HL-60 (cell line): Measurements from ENCODE around the gene MYLK2.

ENCODE experiments used
- DNase-seq, 2 experiments: peaks; one replicate each; pipeline ENCODE4 v3.0.0-alpha.2; 2010 to 2020; ENCODE audit warnings: low read depth in 1 of 2, low spot score in 1 of 2
- H3K27ac ChIP-seq: fragments of 250-450 bp; sonication (Bioruptor Pico); replicated peaks from 2 replicates; pipeline ENCODE4 v1.5.1; 2020; ENCODE audit warnings: mild to moderate bottlenecking, moderate library complexity
- H3K27me3 ChIP-seq: fragments of 250-450 bp; sonication (Bioruptor Pico); 2 replicates; pipeline ENCODE4 v1.5.1; 2021; ENCODE audit warnings: mild to moderate bottlenecking, moderate library complexity; ENCODE audit not compliant: insufficient read depth, poor library complexity, severe bottlenecking
- H3K4me3 ChIP-seq: replicated peaks from 2 replicates; pipeline ENCODE4 v1.5.1; 2011; ENCODE audit warnings: mild to moderate bottlenecking, control low read depth, low read length; ENCODE audit not compliant: insufficient read depth
- GABPA ChIP-seq: IDR thresholded peaks from 2 replicates; pipeline ENCODE4 v1.6.1; 2012; ENCODE audit warnings: low read depth
- POLR2AphosphoS5 ChIP-seq: IDR thresholded peaks from 2 replicates; pipeline ENCODE4 v1.6.1; 2012; ENCODE audit warnings: low read depth
- SPI1 ChIP-seq: IDR thresholded peaks from 2 replicates; pipeline ENCODE4 v1.6.1; 2012; ENCODE audit warnings: low read depth, mild to moderate bottlenecking, borderline replicate concordance
- TF ChIP-seq, protein P1 (sequence below): IDR thresholded peaks from 2 replicates; pipeline ENCODE4 v1.6.1; 2012; ENCODE audit warnings: low read depth; ENCODE audit not compliant: insufficient replicate concordance
- TF ChIP-seq, protein P2 (sequence below): IDR thresholded peaks from one replicate; pipeline ENCODE4 v1.5.1; 2011; ENCODE audit warnings: low read length, control low read depth, inconsistent platforms; ENCODE audit not compliant: insufficient read depth

Gene MYLK2

DNA sequence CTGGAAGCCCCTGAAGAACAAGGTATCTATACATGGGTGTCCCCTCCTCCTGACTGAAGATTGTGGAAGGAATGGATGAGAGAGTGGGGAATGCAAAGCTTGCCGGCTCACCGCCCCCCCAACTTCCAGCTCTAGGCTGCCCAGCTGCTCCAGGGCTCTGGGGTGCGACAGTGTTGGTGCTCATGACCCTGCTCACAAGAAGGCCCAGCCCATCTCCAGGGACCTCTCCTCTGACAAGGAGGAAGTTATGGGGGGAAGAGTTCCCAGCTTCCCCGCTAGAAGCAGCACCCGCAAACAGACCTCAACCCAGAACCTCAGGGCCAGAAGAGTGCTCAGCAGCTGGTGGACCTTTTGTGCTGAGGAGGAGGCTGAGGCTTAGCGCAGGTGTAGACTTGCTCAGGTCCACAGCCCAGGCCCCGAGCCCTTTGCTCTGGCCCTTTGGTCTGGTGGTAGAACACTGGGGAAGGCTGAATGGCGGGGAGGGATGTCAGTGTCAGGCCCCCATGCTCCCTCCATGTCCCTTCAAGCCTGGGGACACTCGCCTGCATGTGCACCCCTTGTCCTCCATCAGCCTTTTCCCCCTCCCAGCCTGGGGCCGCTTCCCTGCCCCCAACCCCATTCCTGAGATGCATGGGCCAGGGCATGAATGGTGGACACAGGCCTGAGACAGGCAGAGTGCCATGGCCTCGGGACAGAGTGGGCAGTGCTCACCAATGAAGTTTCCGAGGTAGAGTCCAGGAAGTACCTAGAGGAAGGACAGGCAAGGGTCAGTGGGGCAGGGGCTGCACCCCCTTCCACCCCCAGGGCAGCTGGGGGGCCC lies 49.9 kb downstream of the MYLK2 start:
- no peak for TF ChIP-seq SPI1
- TF ChIP-seq GABPA = no peak
- TF ChIP-seq, protein P1, sequence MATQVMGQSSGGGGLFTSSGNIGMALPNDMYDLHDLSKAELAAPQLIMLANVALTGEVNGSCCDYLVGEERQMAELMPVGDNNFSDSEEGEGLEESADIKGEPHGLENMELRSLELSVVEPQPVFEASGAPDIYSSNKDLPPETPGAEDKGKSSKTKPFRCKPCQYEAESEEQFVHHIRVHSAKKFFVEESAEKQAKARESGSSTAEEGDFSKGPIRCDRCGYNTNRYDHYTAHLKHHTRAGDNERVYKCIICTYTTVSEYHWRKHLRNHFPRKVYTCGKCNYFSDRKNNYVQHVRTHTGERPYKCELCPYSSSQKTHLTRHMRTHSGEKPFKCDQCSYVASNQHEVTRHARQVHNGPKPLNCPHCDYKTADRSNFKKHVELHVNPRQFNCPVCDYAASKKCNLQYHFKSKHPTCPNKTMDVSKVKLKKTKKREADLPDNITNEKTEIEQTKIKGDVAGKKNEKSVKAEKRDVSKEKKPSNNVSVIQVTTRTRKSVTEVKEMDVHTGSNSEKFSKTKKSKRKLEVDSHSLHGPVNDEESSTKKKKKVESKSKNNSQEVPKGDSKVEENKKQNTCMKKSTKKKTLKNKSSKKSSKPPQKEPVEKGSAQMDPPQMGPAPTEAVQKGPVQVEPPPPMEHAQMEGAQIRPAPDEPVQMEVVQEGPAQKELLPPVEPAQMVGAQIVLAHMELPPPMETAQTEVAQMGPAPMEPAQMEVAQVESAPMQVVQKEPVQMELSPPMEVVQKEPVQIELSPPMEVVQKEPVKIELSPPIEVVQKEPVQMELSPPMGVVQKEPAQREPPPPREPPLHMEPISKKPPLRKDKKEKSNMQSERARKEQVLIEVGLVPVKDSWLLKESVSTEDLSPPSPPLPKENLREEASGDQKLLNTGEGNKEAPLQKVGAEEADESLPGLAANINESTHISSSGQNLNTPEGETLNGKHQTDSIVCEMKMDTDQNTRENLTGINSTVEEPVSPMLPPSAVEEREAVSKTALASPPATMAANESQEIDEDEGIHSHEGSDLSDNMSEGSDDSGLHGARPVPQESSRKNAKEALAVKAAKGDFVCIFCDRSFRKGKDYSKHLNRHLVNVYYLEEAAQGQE = no peak
- TF ChIP-seq POLR2AphosphoS5 = no peak
- TF ChIP-seq, protein P2, sequence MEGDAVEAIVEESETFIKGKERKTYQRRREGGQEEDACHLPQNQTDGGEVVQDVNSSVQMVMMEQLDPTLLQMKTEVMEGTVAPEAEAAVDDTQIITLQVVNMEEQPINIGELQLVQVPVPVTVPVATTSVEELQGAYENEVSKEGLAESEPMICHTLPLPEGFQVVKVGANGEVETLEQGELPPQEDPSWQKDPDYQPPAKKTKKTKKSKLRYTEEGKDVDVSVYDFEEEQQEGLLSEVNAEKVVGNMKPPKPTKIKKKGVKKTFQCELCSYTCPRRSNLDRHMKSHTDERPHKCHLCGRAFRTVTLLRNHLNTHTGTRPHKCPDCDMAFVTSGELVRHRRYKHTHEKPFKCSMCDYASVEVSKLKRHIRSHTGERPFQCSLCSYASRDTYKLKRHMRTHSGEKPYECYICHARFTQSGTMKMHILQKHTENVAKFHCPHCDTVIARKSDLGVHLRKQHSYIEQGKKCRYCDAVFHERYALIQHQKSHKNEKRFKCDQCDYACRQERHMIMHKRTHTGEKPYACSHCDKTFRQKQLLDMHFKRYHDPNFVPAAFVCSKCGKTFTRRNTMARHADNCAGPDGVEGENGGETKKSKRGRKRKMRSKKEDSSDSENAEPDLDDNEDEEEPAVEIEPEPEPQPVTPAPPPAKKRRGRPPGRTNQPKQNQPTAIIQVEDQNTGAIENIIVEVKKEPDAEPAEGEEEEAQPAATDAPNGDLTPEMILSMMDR = no peak
- peak in 1 of 2 experiments; percentile 31 for DNase-seq
- Histone ChIP-seq H3K4me3 (no peak overlapping the region), H3K27me3 (peaks cover 27% of the 10 kb centered on the region), H3K27ac (no peak overlapping the region)

DNA sequence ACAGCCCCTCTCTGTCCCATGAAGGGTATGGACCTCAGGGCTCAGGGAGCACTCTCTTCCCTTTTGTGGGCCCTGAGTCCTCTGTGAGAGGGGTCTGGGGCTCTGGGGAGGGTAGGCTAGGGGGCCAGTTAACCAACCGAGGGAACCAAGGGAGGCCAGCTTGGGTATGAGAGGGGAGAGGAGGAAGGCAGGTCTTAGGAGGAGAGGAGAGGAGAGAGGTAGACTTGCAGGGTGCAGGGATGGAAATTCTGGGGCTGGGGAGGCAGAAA lies 50.5 kb downstream of the MYLK2 start:
- TF ChIP-seq, protein P2 = no peak
- TF ChIP-seq POLR2AphosphoS5 = no peak
- TF ChIP-seq, protein P1 = no peak
- TF ChIP-seq SPI1 = no peak
- TF ChIP-seq GABPA = no peak
- Histone ChIP-seq H3K27ac (no peak overlapping the region), H3K27me3 (peaks cover 27% of the 10 kb centered on the region), H3K4me3 (no peak overlapping the region)
- DNase-seq = no peak

DNA sequence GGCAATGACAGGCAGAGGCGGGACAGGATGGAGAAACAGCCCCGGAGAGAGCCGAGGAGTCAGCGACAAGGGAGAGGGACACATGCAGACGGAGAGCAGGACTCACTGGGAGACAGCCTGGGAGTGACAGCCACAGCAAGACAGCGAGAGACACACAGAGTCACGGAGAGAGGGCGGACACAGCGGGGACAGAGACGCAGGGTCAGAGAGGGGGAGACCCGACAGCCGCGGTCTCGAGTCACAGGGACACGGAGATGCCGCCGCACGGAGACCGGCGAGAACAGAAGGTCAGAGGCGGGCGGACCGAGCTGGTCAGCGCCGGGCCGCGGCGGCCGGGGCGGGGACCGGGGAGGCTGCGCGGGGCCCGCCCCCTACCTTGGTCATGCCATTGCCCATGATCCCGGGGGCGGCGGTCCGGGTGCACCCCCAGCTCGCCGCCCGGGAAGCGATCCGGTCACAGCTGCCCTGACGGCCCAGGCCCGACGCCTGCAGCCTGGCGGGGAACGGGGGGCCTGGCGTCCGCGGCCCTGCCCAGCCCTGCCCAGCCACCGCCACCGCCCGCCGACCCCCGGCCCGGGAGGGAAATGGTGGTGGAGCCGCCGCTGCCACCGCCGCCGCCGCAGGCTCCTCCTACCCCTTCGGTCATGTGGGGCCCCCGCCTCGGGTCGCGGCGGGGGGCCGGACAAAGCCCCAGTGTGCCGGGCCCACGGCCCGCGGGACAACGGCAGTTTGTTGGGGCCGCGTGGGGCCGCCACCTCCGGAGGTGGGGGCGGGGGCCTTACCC lies 51.0 kb downstream of the MYLK2 start, which contains the start of the genes DUSP15 and TTLL9:
DUSP15 (minus strand) TSS at position 586 of the 784 bp plus-strand sequence; CDS start at position 396, 190 bp downstream.
TTLL9 (plus strand) TSS at position 693 of the 784 bp plus-strand sequence. CDS start 493 bp downstream, outside the sequence.
- no peak for DNase-seq
- Histone ChIP-seq H3K4me3 (peak within 1 kb of the TSS; percentile 19; the same call in 1 of the 2 replicates), H3K27ac (no peak within 1 kb of the TSS), H3K27me3 (peaks cover 27% of the 10 kb centered on the region)
- TF ChIP-seq POLR2AphosphoS5 = no peak
